HT1080 (cell line): ENCODE results near the gene STXBP3. TPM values are rescaled to one million over a fixed set of nuclear protein-coding genes. Genes with fewer than 3 reads are reported as not detected.

Experiments
- DNase-seq: peaks from one replicate; pipeline ENCODE4 v3.0.0-alpha.2; 2015; ENCODE audit warnings: low read depth
- total RNA-seq: library from RNA; depleted of rRNA; stranded (reverse); fragments of >200 nt; shearing (Covaris generic); gene quantifications from 2 replicates; pipeline ENCODE4 v1.2.3, GENCODE V29; 2014; rRNA removed

STXBP3 gene
- total RNA-seq, 1 experiment from 2014 or later, result 22.2 TPM

- DNase-seq, result no peak
These were observed 96.2 kb downstream of the STXBP3 start for GRCh38 chr1:108842525-108843181.

GRCh38 chr1:108843390-108844137 is 97.1 kb downstream of the STXBP3 start:
- DNase-seq, result no peak

- no peak for DNase-seq
These were observed 99.0 kb downstream of the STXBP3 start for GRCh38 chr1:108845446-108845845.

GRCh38 chr1:108845991-108846390 is 99.5 kb downstream of the STXBP3 start:
- DNase-seq, result no peak

- no peak for DNase-seq
These were observed 101.0 kb downstream of the STXBP3 start for GRCh38 chr1:108847494-108847893.

- no peak for DNase-seq
These were observed 102.3 kb downstream of the STXBP3 start for GRCh38 chr1:108848806-108849205.

GRCh38 chr1:108850929-108851328 is 104.5 kb downstream of the STXBP3 start:
- no peak for DNase-seq

- no peak for DNase-seq
These were observed 105.1 kb downstream of the STXBP3 start for GRCh38 chr1:108851567-108851966.

- no peak for DNase-seq
These were observed 105.9 kb downstream of the STXBP3 start for GRCh38 chr1:108852221-108852975.

- no peak for DNase-seq
These were observed 107.9 kb downstream of the STXBP3 start for GRCh38 chr1:108854221-108855019.

- no peak for DNase-seq
These were observed 110.5 kb downstream of the STXBP3 start, which contains the start of gene AKNAD1 for GRCh38 chr1:108856994-108857393. Gene AKNAD1 (minus strand): TSS chr1:108857094. CDS start chr1:108852664, 4,430 bp downstream.

GRCh38 chr1:108858230-108858950 is 111.9 kb downstream of the STXBP3 start:
- DNase-seq, result no peak

Other genes with a start within 250 kb of the STXBP3 start
- 7.6 and 7.8 TPM in 2 replicates for gene EEIG2, start 186.6 kb upstream of the STXBP3 start, total RNA-seq
- not detected in 2 replicates for gene HENMT1, start 85.6 kb upstream of the STXBP3 start, total RNA-seq
- gene PRPF38B, start 54.4 kb upstream of the STXBP3 start, total RNA-seq, result 24.0 and 32.8 TPM in 2 replicates
- not detected in 2 replicates for gene FNDC7, start 33.8 kb upstream of the STXBP3 start, total RNA-seq
- 2.7 and 5.0 TPM in 2 replicates for gene AKNAD1, start 110.4 kb downstream of the STXBP3 start, total RNA-seq
- 28.8 and 34.1 TPM in 2 replicates for gene GPSM2, start 130.3 kb downstream of the STXBP3 start, total RNA-seq
- 20.6 and 22.7 TPM in 2 replicates for gene CLCC1, start 216.8 kb downstream of the STXBP3 start, total RNA-seq